ENCODE measurements around the gene UCK1.

UCK1 gene

DNA sequence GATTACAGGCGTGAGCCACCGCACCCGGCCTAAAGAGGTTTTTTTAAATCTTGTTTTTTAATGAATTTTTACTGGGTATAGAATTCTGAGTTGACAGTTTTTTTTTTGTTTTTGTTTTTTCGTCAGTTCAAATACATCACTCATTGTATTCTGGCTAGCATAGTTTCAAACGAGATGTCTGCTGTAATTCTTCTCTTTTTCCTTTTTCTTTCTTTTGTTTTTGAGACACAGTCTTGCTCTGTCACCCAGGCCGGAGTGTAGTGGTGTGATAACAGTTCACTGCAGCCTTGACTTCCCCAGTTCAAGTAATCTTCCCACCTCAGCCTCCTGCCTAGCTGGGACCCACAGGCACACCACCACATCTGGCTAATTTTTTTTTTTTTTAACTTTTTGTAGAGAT is 12.1 kb upstream of the UCK1 start:
- DNase-seq (ENCODE audit: low spot score), result no peak
- in situ Hi-C loops (cut with MboI; ENCODE audit: low sequenced_read_pairs, unreplicated experiment), result no loop called here
- TF ChIP-seq CTCF (IDR thresholded peaks at IDR 0.05; ENCODE audit: borderline replicate concordance, control extremely low read depth, extremely low read depth, insufficient read depth, missing control alignments), result no peak

- in situ Hi-C loops (cut with MboI; ENCODE audit: low sequenced_read_pairs, unreplicated experiment), result no loop called here
- DNase-seq (ENCODE audit: low spot score), result no peak
- no peak for TF ChIP-seq CTCF (IDR thresholded peaks at IDR 0.05; ENCODE audit: borderline replicate concordance, control extremely low read depth, extremely low read depth, insufficient read depth, missing control alignments)
Measured at GRCh38 chr9:131539223-131539923, 8.3 kb upstream of the UCK1 start.

DNA sequence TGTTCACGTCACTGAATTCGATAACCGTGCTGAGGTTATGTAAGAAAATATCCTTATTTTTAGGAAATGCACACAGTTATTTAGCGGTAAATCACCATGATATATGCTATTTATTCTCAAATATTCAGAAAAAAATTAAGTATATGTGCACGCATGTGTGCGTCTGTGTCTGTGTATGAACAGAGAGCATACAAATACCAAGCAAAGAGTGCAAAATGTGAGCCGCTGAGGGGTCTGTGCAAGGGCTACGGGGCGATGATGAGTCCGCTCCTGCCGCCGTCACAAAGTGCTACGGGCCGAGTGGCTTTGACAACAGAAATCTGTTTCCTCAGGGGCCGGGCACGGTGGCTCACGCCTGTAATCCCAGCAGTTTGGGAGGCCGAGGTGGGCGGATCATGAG is 6.9 kb upstream of the UCK1 start:
- no peak for DNase-seq (ENCODE audit: low spot score)
- TF ChIP-seq CTCF (IDR thresholded peaks at IDR 0.05; ENCODE audit: borderline replicate concordance, control extremely low read depth, extremely low read depth, insufficient read depth, missing control alignments), result no peak
- in situ Hi-C loops (cut with MboI; ENCODE audit: low sequenced_read_pairs, unreplicated experiment), result no loop called here

DNA sequence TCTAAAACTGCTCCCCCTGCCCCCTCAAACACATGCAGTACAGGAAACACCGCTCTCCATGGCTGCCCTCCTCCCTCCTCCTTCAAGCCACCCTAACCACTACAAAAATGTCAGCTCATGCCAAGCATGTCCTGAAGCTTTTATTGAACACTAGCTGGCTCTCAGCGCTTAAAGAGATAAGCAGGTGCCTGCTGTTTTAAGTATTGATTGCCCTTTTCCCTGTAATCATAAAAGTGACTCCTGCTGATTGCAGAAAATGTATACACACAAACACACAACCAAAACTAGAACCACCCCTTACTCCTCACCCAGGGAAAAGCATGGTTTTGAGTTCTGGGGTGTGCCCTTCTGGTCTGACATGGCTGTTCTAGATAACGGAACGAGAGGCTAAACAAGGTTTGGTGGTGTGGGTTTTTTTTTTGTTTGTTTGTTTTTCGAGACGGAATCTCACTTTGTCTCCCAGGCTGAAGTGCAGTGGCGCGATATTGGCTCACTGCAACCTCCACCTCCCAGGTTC is 3.7 kb upstream of the UCK1 start:
- in situ Hi-C loops (cut with MboI; ENCODE audit: low sequenced_read_pairs, unreplicated experiment), result no loop called here
- no peak for DNase-seq (ENCODE audit: low spot score)
- TF ChIP-seq CTCF (IDR thresholded peaks at IDR 0.05; ENCODE audit: borderline replicate concordance, control extremely low read depth, extremely low read depth, insufficient read depth, missing control alignments), result no peak

DNA sequence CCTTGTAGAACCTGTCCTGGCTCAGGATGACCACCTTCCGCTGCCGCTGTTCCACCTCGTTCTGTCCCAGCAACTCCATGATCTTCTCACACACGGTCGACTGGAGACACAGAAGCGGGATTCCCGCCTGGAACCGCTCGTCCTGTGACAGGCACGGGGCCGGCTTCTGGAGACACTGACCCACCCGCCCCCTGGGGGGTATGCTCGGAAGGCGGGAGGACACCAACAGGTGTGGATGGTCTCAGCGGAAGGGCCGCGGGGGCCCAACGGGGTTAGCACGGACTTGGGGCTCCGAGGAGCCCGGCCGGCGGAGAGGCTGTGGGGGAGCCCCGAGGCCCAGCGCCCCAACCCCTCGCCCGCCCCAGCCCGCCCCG is 530 bp downstream of the UCK1 start:
- TF ChIP-seq CTCF (IDR thresholded peaks at IDR 0.05; ENCODE audit: borderline replicate concordance, control extremely low read depth, extremely low read depth, insufficient read depth, missing control alignments), result no peak
- in situ Hi-C loops (cut with MboI; ENCODE audit: low sequenced_read_pairs, unreplicated experiment), result no loop called here
- DNase-seq (ENCODE audit: low spot score), result peak; percentile 69

DNA sequence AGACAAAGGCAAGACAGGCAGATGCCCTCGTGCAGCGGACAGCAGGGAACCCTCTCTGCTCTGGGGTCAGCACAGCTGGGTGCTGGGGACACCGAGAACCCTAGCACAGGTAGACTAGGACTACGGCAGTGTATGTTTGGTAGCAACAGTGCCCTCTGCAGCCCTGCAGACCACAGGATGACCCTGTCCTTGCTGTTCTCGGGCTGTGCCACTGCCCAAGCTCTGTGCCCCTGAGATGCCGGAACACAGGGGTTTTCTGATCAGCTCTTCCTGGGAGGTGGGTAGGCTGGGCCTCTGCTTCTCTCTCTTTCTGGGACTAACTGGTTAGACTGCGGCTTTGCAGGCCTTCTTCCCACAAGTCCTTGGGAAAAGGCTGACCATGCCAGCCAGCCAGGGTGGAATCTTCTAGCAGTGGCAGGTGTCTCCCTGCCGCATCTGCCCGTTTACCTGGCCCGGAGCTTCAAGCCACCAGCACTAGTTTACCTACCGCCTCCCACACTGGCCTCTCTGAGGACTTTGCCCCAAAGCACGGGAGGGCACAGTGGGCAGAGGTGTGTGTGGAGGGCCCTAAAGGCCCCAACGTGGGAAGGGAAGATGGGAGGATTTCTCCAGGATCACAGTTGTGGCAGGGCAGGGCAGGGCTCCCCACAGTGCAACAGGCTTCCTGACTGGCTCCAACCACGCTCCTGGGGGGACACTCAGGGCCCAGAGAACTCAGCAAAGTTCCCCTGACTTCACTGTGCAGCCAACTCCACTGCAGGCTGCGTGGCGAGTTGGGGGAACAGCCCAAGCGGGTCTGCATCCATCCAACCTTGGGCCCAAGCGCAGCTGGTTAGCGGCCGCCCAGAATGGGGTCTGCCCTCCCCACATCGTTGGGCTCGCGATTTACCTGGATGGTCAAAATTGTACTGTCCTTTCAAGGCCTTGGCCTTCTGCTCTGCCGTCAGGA is 1.2 kb downstream of the UCK1 start:
- no peak for TF ChIP-seq CTCF (IDR thresholded peaks at IDR 0.05; ENCODE audit: borderline replicate concordance, control extremely low read depth, extremely low read depth, insufficient read depth, missing control alignments)
- in situ Hi-C loops (cut with MboI; ENCODE audit: low sequenced_read_pairs, unreplicated experiment), result no loop called here

More for the DNA sequence above, 1.2 kb downstream of the UCK1 start:
- no peak for DNase-seq (ENCODE audit: low spot score)
